Measurements from ENCODE around the gene CPSF3. TPM values are rescaled to one million over a fixed set of nuclear protein-coding genes. Genes with fewer than 3 reads are reported as not detected.

Gene CPSF3
- total and polyA plus RNA-seq, 2 of the 13 experiments (the other 11 are each of a cell fraction or from before 2014, with no cell fraction given): 19.8 to 93.0 TPM

- TF ChIP-seq MED1 (CRISPR knock-in tag; IDR thresholded peaks at IDR 0.05): no peak
- no peak for TF ChIP-seq KAT8 (CRISPR knock-in tag; IDR thresholded peaks at IDR 0.05)
- no peak for TF ChIP-seq ZNF414 (CRISPR knock-in tag; IDR thresholded peaks at IDR 0.05)
- no peak; the same call in 1 of the 2 replicates for TF ChIP-seq ZNF558 (CRISPR knock-in tag; IDR thresholded peaks at IDR 0.05; ENCODE audit: borderline replicate concordance)
- peak; percentile 74 for TF ChIP-seq ZNF430 (CRISPR knock-in tag; IDR thresholded peaks at IDR 0.05)
- TF ChIP-seq KLF9 (CRISPR knock-in tag; IDR thresholded peaks at IDR 0.05; ENCODE audit: low read depth): no peak
- TF ChIP-seq ERF (CRISPR knock-in tag; IDR thresholded peaks at IDR 0.05): no peak
- TF ChIP-seq MED8 (CRISPR knock-in tag; IDR thresholded peaks at IDR 0.05; ENCODE audit: insufficient replicate concordance): no peak
- 0 out of 2 replicates have a peak, but pooled peaks have one; percentile 12 for TF ChIP-seq FOXP4 (CRISPR knock-in tag; IDR thresholded peaks at IDR 0.05)
- no peak for TF ChIP-seq EZH2 (conservative IDR thresholded peaks at IDR 0.05; ENCODE audit: low read depth, low read length)
- no peak for TF ChIP-seq DNMT1 (CRISPR knock-in tag; IDR thresholded peaks at IDR 0.05)
- no peak for TF ChIP-seq GPBP1L1 (CRISPR knock-in tag; IDR thresholded peaks at IDR 0.05)
- no peak for TF ChIP-seq RFX5 (IDR thresholded peaks at IDR 0.05; ENCODE audit: low read depth, low read length)
- TF ChIP-seq FIP1L1 (IDR thresholded peaks at IDR 0.05; ENCODE audit: borderline replicate concordance, insufficient read depth, low read depth, low read length): no peak
- TF ChIP-seq ZSCAN30 (CRISPR knock-in tag; IDR thresholded peaks at IDR 0.05): no peak
- TF ChIP-seq NRL (CRISPR knock-in tag; IDR thresholded peaks at IDR 0.05; ENCODE audit: borderline replicate concordance): peak; percentile 97
- TF ChIP-seq ARID4A (CRISPR knock-in tag; IDR thresholded peaks at IDR 0.05; ENCODE audit: borderline replicate concordance): peak; percentile 31; the same call in 1 of the 2 replicates
- no peak; the same call in 1 of the 2 replicates for TF ChIP-seq EEA1 (CRISPR knock-in tag; IDR thresholded peaks at IDR 0.05; ENCODE audit: borderline replicate concordance)
- TF ChIP-seq ZNF83 (CRISPR knock-in tag; IDR thresholded peaks at IDR 0.05; ENCODE audit: borderline replicate concordance): no peak
- peak; percentile 78 for TF ChIP-seq MEF2D (CRISPR knock-in tag; IDR thresholded peaks at IDR 0.05)
- no peak for TF ChIP-seq NCOA2 (CRISPR knock-in tag; IDR thresholded peaks at IDR 0.05)
- TF ChIP-seq ZNF343 (CRISPR knock-in tag; IDR thresholded peaks at IDR 0.05): no peak
Measured at GRCh38 chr2:9422321-9423099, 944 bp upstream of the CPSF3 start (continued).
